ENCODE results near the gene VPS52. TPM values are rescaled to one million over a fixed set of nuclear protein-coding genes. Genes with fewer than 3 reads are reported as not detected.

VPS52 gene
- total RNA-seq, 1 donor from 2014 or later: 33.9 TPM

DNA sequence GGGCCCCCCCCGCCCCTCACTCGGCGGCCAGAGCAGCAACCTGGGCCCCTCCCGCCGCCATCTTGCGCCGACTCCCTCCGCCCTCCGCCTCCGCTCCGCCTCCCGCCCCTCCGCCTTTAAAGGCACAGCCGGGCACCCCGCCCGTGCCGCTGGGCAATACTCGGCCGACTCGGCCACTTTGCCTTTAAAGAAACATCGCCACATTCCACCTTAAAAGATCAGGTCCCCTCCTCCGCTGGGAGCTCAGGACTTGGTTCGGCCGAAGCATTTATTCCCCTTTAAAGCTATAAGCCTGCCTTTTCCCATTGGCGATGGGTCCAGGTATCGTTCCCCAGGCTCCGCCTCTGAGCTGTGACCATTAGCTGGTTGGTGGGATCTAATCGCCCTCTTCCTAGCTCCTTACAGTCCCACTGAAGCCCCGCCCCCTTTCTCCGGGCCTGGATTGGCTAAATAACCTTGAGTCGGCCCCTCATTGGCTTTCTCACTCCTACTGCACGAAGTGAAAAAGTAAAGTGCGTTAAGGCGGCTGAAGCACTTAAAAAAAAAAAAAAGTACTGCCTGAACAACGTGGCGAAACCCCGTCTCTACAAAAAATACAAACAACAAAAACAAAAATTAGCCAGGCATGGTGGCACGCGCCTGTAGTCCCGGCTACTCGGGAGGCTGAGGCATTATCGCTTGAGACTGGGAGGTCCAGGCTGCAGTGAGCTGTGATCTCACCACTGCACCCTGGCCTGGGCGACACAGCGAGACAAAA, 46.2 kb upstream of the VPS52 start, which contains the start of gene ZBTB22:
Gene ZBTB22 (minus strand): TSS at position 76 of the 757 bp plus-strand sequence. CDS start 828 bp downstream, outside the sequence.
- peak; percentile 97 for DNase-seq (ENCODE audit: low read depth)
- TF ChIP-seq, protein P1, sequence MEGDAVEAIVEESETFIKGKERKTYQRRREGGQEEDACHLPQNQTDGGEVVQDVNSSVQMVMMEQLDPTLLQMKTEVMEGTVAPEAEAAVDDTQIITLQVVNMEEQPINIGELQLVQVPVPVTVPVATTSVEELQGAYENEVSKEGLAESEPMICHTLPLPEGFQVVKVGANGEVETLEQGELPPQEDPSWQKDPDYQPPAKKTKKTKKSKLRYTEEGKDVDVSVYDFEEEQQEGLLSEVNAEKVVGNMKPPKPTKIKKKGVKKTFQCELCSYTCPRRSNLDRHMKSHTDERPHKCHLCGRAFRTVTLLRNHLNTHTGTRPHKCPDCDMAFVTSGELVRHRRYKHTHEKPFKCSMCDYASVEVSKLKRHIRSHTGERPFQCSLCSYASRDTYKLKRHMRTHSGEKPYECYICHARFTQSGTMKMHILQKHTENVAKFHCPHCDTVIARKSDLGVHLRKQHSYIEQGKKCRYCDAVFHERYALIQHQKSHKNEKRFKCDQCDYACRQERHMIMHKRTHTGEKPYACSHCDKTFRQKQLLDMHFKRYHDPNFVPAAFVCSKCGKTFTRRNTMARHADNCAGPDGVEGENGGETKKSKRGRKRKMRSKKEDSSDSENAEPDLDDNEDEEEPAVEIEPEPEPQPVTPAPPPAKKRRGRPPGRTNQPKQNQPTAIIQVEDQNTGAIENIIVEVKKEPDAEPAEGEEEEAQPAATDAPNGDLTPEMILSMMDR (conservative IDR thresholded peaks at IDR 0.05; ENCODE audit: low read depth, low read length): no peak
- H3K4me3 ChIP-seq (ENCODE audit: low read depth, low read length): peak within 1 kb of the TSS; percentile 61

DNA sequence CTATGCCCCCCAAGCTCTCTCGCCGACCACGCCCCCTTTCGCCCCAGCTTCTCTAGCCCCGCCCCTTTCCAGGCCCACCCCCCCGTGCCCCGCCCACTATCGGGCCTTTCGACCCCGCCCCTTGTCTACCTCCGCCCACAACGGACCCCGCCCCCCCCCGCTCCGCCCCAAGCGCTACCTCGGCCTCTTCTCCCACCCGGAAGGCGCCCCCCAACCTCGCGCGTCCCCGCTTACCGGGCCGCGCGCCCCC, 45.7 kb upstream of the VPS52 start:
- H3K4me3 ChIP-seq (ENCODE audit: low read depth, low read length): peak overlapping the region; percentile 61
- no peak for DNase-seq (ENCODE audit: low read depth)
- TF ChIP-seq, protein P1 (conservative IDR thresholded peaks at IDR 0.05; ENCODE audit: low read depth, low read length): no peak

DNA sequence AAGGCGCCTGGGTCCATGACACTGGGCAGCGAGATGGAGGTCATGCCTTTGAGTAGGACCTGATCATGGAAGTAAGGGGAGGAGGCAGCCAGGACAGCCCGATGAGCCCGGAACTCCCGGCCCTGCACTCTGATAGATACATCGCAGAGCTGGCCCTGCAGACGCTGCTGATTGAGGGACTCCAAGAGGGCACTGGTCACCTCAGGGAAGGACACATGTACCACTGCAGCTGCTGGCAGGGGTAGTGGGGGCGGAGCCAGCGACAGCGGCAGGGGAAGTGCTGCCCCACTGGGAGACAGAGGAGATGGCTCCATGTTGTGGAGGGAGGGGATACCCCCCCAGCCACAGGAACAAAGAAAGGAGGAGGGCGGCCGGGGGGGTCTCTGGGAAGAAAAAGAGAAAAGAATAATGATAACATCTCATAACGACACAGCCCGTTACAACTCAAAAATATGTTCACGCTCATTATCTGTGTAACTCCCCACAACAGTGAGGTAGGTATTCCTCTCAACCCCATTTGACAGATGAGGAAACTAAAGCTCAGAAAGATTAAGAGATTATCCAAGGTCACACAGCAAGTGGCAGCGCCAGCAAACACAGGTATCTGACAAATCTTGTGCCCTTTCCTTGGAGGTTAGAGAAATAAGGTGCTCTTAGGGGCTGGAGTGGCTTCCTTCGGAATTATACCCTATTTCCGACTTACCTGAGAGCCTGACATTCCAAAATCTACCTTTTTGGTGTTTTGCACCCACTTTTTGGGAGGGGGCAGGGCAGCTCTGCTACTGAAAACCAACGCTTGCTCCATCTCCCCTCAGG, 45.1 kb upstream of the VPS52 start:
- TF ChIP-seq, protein P1 (conservative IDR thresholded peaks at IDR 0.05; ENCODE audit: low read depth, low read length): no peak
- DNase-seq (ENCODE audit: low read depth): no peak
- peak overlapping the region; percentile 61 for H3K4me3 ChIP-seq (ENCODE audit: low read depth, low read length)

GRCh38 chr6:33315793-33316602, 44.3 kb upstream of the VPS52 start:
- DNase-seq (ENCODE audit: low read depth): no peak
- no peak overlapping the region for H3K4me3 ChIP-seq (ENCODE audit: low read depth, low read length)
- TF ChIP-seq, protein P1 (conservative IDR thresholded peaks at IDR 0.05; ENCODE audit: low read depth, low read length): no peak

- TF ChIP-seq, protein P1 (conservative IDR thresholded peaks at IDR 0.05; ENCODE audit: low read depth, low read length): no peak
- peak overlapping the region; percentile 74 for H3K4me3 ChIP-seq (ENCODE audit: low read depth, low read length)
- DNase-seq (ENCODE audit: low read depth): no peak
Measured at GRCh38 chr6:33314943-33315792, 43.5 kb upstream of the VPS52 start.

DNA sequence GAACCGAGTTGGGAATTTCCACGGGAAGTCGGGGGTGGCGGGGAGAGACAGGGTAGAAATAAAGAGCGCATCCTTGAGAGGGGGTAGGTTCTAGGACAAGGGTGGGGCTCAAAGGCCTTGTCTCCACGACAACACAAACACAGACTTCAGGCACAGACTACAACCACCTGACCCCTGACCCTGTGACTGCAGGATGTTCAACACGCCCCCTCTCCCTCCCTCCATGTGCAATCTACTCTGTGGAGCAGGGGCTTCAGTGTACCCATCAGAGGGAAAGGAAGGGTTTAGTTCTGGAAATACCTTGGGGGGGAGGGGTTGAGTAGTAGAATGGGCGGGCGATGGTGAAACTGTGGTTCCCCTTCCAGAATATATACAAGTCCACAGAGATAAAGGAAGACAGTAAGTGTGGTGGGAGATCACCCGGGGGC, 42.9 kb upstream of the VPS52 start:
- DNase-seq (ENCODE audit: low read depth): no peak
- TF ChIP-seq, protein P1 (conservative IDR thresholded peaks at IDR 0.05; ENCODE audit: low read depth, low read length): no peak
- peak overlapping the region; percentile 74 for H3K4me3 ChIP-seq (ENCODE audit: low read depth, low read length)
